WTC11 (cell line): ENCODE data around the gene GRK3. TPM values are rescaled to one million over a fixed set of nuclear protein-coding genes. Genes with fewer than 3 reads are reported as not detected.

Experiments
- ATAC-seq: fragments of 200-7000 bp; cut with Tn5 transposase; 2 replicates; pipeline ENCODE4 v1.10.0; 2021; ENCODE audit warnings: mild to moderate bottlenecking, moderate library complexity
- CTCF ChIA-PET: fragments of 300-600 bp; sonication (Branson Sonifier 250); formaldehyde crosslinking; loops from one replicate; lab custom pipeline; 2021; ENCODE audit warnings: antibody characterized with exemption; lab: Charles Lee
- POLR2A ChIA-PET: fragments of 350-600 bp; sonication (Branson Sonifier 250); formaldehyde crosslinking; loops from one replicate; lab custom pipeline; 2021; ENCODE audit warnings: antibody characterized with exemption; lab: Charles Lee
- DNase-seq: peaks from one replicate; pipeline ENCODE4 v3.0.0; 2021; ENCODE audit warnings: low spot score
- H3K27ac Mint-ChIP-seq: 2 replicates; pipeline ENCODE4 v1.8.0; 2021; ENCODE audit warnings: mixed read lengths
- H3K27me3 Mint-ChIP-seq: 2 replicates; pipeline ENCODE4 v1.8.0; 2021; ENCODE audit warnings: low read depth, mild to moderate bottlenecking, moderate library complexity, mixed read lengths
- H3K36me3 Mint-ChIP-seq: 2 replicates; pipeline ENCODE4 v1.8.0; 2021; ENCODE audit warnings: mixed read lengths
- H3K4me1 Mint-ChIP-seq: 2 replicates; pipeline ENCODE4 v1.8.0; 2022; ENCODE audit warnings: mixed read lengths
- H3K4me3 Mint-ChIP-seq: 2 replicates; pipeline ENCODE4 v1.8.0; 2021; ENCODE audit warnings: mild to moderate bottlenecking, moderate library complexity, mixed read lengths
- H3K9me3 Mint-ChIP-seq: 2 replicates; pipeline ENCODE4 v1.8.0; 2021; ENCODE audit warnings: mixed read lengths
- ATF1 ChIP-seq: sonication (generic); formaldehyde crosslinking; IDR thresholded peaks from 2 replicates; pipeline ENCODE4 v1.8.1; 2023; ENCODE audit warnings: mild to moderate bottlenecking, moderate library complexity, missing genetic modification reagents
- E2F4 ChIP-seq: sonication (generic); formaldehyde crosslinking; IDR thresholded peaks from 2 replicates; pipeline ENCODE4 v1.8.1; 2022; ENCODE audit warnings: low read depth, mild to moderate bottlenecking, moderate library complexity, missing genetic modification reagents, borderline replicate concordance
- FOXJ3 ChIP-seq: sonication (generic); formaldehyde crosslinking; IDR thresholded peaks from 2 replicates; pipeline ENCODE4 v1.9.0; 2021; ENCODE audit warnings: missing genetic modification reagents, mild to moderate bottlenecking, borderline replicate concordance
- FOXP4 ChIP-seq: sonication (generic); formaldehyde crosslinking; IDR thresholded peaks from 2 replicates; pipeline ENCODE4 v1.8.0; 2022; ENCODE audit warnings: mild to moderate bottlenecking, missing genetic modification reagents
- HMGA2 ChIP-seq: fragments of 250-450 bp; sonication (Bioruptor Pico); IDR thresholded peaks from 2 replicates; pipeline ENCODE4 v1.4.0; 2021; ENCODE audit warnings: mild to moderate bottlenecking, moderate library complexity
- JUN ChIP-seq: sonication (generic); formaldehyde crosslinking; IDR thresholded peaks from 2 replicates; pipeline ENCODE4 v1.8.0; 2023; ENCODE audit warnings: mild to moderate bottlenecking, missing genetic modification reagents
- MLX ChIP-seq: sonication (generic); formaldehyde crosslinking; IDR thresholded peaks from 2 replicates; pipeline ENCODE4 v1.8.1; 2023; ENCODE audit warnings: mild to moderate bottlenecking, missing genetic modification reagents, moderate library complexity
- MXD4 ChIP-seq: fragments of 250-450 bp; sonication (Bioruptor Pico); IDR thresholded peaks from 2 replicates; pipeline ENCODE4 v1.8.0; 2021; ENCODE audit warnings: mild to moderate bottlenecking, moderate library complexity, borderline replicate concordance
- NR1H2 ChIP-seq: sonication (generic); formaldehyde crosslinking; IDR thresholded peaks from 2 replicates; pipeline ENCODE4 v1.9.0; 2021; ENCODE audit warnings: mild to moderate bottlenecking, moderate library complexity, missing genetic modification reagents
- OVOL2 ChIP-seq: fragments of 250-450 bp; sonication (Bioruptor Pico); IDR thresholded peaks from 2 replicates; pipeline ENCODE4 v1.9.0; 2021; ENCODE audit warnings: mild to moderate bottlenecking, borderline replicate concordance
- ZNF219 ChIP-seq: sonication (generic); formaldehyde crosslinking; IDR thresholded peaks from 2 replicates; pipeline ENCODE4 v1.8.0; 2023; ENCODE audit warnings: missing genetic modification reagents, mild to moderate bottlenecking, borderline replicate concordance
- ZNF416 ChIP-seq: fragments of 250-450 bp; sonication (Bioruptor Pico); IDR thresholded peaks from 2 replicates; pipeline ENCODE4 v1.9.0; 2021; ENCODE audit warnings: mild to moderate bottlenecking, inconsistent platforms
- ZNF671 ChIP-seq: fragments of 250-450 bp; sonication (Bioruptor Pico); IDR thresholded peaks from 2 replicates; pipeline ENCODE4 v1.8.0; 2021; ENCODE audit warnings: mild to moderate bottlenecking
- total RNA-seq: library from RNA; stranded (reverse); gene quantifications from 3 replicates; pipeline ENCODE4 v1.2.3, GENCODE V29; 2021
- TF ChIP-seq, protein P1 (sequence below): fragments of 250-450 bp; sonication (Bioruptor Pico); IDR thresholded peaks from 2 replicates; pipeline ENCODE4 v2.1.2; 2022; ENCODE audit warnings: mild to moderate bottlenecking, moderate library complexity
- TF ChIP-seq, protein P2 (sequence below): sonication (generic); formaldehyde crosslinking; IDR thresholded peaks from 2 replicates; pipeline ENCODE4 v1.8.1; 2023; ENCODE audit warnings: mild to moderate bottlenecking, missing genetic modification reagents
- TF ChIP-seq, protein P3 (sequence below): sonication (generic); formaldehyde crosslinking; IDR thresholded peaks from 2 replicates; pipeline ENCODE4 v1.8.0; 2023; ENCODE audit warnings: missing genetic modification reagents, mild to moderate bottlenecking, borderline replicate concordance

GRK3 gene
- total RNA-seq, 1 experiment from 2014 or later = 27.1 TPM

DNA sequence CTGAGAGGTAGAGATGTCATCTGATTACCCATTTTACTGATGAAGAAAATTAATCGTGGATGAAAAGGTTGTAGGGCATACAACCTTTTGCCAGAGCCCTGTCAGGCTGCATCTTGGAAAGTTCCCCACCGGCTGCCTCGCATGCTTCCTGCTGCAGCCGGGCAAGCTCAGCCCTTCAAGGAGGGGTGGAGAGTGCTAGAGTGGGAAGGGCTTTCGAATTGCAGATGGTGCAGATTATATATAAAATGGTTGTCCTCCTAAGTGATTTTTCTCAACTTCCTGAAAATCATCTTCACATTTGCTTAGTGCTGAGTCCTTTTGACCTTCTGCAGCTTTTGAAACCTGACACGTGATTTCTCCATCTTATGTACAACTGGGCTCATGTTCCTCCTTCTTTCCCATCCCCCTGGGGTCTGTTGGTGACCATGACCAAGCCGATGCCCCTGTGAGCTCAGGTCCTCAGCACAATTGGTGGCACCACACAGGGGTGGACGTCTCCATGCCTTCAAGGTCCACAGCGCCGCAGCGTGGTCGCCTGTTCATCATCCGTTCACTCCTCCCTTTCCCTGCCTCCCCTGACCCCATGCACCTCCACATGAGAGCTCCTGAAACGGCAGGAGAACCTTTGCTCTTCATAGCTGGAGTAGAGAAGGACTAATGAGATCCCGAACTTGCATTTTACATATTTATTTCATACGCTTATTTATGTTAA, 129.9 kb downstream of the GRK3 start:
- no peak for DNase-seq
- POLR2A ChIA-PET = interaction anchor here (0.6 to 0.7 kb wide), 2 partner anchors 278 to 791 kb away, joined by 3 to 4 read pairs; no protein-coding TSS in a partner anchor
- Mint-ChIP-seq H3K4me3 (no peak overlapping the region), H3K27ac (peak overlapping the region; percentile 80), H3K4me1 (peaks cover 8% of the 10 kb centered on the region)
- TF ChIP-seq MLX (CRISPR knock-in tag) = no peak
- TF ChIP-seq ZNF671 = no peak
- TF ChIP-seq, all 79 proteins: peak for 0
- Mint-ChIP-seq H3K36me3 (peaks cover 14% of the 10 kb centered on the region), H3K27me3 (no peaks in the 10 kb centered on the region), H3K9me3 (no peaks in the 10 kb centered on the region)
- no peak for ATAC-seq
- CTCF ChIA-PET = interaction anchor here (1.6 kb wide), 1 partner anchor 150 kb away, joined by 7 read pairs; no protein-coding TSS in a partner anchor

DNA sequence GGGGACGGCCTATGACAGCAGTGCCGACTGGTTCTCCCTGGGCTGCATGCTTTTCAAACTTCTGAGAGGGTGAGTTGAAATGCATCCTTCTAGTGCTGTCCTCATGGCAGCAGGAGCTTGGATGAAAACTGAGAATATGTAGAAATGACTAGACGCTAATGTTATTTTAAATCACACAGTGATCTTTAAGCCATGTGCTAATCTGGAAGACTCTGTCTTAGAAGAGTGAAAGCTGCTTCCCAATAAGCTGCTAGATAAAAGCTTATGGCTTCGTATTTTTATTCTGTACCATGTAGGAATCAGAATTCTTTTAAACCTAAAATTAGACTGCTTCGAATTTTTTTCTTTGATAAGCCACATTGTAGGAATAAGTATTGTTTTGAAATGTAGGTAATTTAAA, 130.7 kb downstream of the GRK3 start:
- H3K4me1 Mint-ChIP-seq = peaks cover 8% of the 10 kb centered on the region
- 0 out of 2 replicates have a peak overlapping the region, but pooled peaks have one; percentile 80 for H3K27ac Mint-ChIP-seq
- ATAC-seq (no peak), DNase-seq (no peak)
- ChIA-PET POLR2A (no interaction called here), CTCF (interaction anchor here (1.1 to 1.6 kb wide), 2 partner anchors 151 to 459 kb away, joined by 3 to 7 read pairs; no protein-coding TSS in a partner anchor)
- no peak overlapping the region for H3K4me3 Mint-ChIP-seq
- H3K27me3 Mint-ChIP-seq = no peaks in the 10 kb centered on the region
- TF ChIP-seq, protein P1, sequence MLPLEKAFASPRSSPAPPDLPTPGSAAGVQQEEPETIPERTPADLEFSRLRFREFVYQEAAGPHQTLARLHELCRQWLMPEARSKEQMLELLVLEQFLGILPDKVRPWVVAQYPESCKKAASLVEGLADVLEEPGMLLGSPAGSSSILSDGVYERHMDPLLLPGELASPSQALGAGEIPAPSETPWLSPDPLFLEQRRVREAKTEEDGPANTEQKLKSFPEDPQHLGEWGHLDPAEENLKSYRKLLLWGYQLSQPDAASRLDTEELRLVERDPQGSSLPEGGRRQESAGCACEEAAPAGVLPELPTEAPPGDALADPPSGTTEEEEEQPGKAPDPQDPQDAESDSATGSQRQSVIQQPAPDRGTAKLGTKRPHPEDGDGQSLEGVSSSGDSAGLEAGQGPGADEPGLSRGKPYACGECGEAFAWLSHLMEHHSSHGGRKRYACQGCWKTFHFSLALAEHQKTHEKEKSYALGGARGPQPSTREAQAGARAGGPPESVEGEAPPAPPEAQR (CRISPR knock-in tag) = no peak
- no peak for TF ChIP-seq ZNF219 (CRISPR knock-in tag)
- TF ChIP-seq HMGA2 = no peak
- no peak for TF ChIP-seq OVOL2 (CRISPR knock-in tag)
- TF ChIP-seq JUN (CRISPR knock-in tag) = no peak
- no peak for TF ChIP-seq ZNF416
- no peak for TF ChIP-seq FOXP4 (CRISPR knock-in tag)
- TF ChIP-seq ATF1 (CRISPR knock-in tag) = no peak
- no peak for TF ChIP-seq NR1H2 (CRISPR knock-in tag)
- TF ChIP-seq E2F4 (CRISPR knock-in tag) = no peak
- TF ChIP-seq, protein P2, sequence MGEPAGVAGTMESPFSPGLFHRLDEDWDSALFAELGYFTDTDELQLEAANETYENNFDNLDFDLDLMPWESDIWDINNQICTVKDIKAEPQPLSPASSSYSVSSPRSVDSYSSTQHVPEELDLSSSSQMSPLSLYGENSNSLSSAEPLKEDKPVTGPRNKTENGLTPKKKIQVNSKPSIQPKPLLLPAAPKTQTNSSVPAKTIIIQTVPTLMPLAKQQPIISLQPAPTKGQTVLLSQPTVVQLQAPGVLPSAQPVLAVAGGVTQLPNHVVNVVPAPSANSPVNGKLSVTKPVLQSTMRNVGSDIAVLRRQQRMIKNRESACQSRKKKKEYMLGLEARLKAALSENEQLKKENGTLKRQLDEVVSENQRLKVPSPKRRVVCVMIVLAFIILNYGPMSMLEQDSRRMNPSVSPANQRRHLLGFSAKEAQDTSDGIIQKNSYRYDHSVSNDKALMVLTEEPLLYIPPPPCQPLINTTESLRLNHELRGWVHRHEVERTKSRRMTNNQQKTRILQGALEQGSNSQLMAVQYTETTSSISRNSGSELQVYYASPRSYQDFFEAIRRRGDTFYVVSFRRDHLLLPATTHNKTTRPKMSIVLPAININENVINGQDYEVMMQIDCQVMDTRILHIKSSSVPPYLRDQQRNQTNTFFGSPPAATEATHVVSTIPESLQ = no peak
- no peak for TF ChIP-seq MXD4 (CRISPR knock-in tag)
- TF ChIP-seq, protein P3, sequence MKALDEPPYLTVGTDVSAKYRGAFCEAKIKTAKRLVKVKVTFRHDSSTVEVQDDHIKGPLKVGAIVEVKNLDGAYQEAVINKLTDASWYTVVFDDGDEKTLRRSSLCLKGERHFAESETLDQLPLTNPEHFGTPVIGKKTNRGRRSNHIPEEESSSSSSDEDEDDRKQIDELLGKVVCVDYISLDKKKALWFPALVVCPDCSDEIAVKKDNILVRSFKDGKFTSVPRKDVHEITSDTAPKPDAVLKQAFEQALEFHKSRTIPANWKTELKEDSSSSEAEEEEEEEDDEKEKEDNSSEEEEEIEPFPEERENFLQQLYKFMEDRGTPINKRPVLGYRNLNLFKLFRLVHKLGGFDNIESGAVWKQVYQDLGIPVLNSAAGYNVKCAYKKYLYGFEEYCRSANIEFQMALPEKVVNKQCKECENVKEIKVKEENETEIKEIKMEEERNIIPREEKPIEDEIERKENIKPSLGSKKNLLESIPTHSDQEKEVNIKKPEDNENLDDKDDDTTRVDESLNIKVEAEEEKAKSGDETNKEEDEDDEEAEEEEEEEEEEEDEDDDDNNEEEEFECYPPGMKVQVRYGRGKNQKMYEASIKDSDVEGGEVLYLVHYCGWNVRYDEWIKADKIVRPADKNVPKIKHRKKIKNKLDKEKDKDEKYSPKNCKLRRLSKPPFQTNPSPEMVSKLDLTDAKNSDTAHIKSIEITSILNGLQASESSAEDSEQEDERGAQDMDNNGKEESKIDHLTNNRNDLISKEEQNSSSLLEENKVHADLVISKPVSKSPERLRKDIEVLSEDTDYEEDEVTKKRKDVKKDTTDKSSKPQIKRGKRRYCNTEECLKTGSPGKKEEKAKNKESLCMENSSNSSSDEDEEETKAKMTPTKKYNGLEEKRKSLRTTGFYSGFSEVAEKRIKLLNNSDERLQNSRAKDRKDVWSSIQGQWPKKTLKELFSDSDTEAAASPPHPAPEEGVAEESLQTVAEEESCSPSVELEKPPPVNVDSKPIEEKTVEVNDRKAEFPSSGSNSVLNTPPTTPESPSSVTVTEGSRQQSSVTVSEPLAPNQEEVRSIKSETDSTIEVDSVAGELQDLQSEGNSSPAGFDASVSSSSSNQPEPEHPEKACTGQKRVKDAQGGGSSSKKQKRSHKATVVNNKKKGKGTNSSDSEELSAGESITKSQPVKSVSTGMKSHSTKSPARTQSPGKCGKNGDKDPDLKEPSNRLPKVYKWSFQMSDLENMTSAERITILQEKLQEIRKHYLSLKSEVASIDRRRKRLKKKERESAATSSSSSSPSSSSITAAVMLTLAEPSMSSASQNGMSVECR = no peak
- TF ChIP-seq FOXJ3 (CRISPR knock-in tag) = no peak
- H3K9me3 Mint-ChIP-seq = no peaks in the 10 kb centered on the region
- peaks cover 12% of the 10 kb centered on the region for H3K36me3 Mint-ChIP-seq
